ENCODE measurements around the gene ILKAP.

GRCh38 chr2:238157506-238158017, 45.9 kb downstream of the ILKAP start:
- TF ChIP-seq CTCF (IDR thresholded peaks at IDR 0.05; ENCODE audit: poor library complexity, severe bottlenecking), result no peak
- TF ChIP-seq POLR2AphosphoS5 (IDR thresholded peaks at IDR 0.05), result no peak
- no peak for TF ChIP-seq EZH2 (IDR thresholded peaks at IDR 0.05; ENCODE audit: borderline replicate concordance, insufficient read depth, low read length, poor library complexity, severe bottlenecking)
